Activated CD4-positive, CD25-positive, alpha-beta regulatory T cell treated with anti-CD3 and anti-CD28 coated beads, Interleukin-2, amount 50 U/mL, for 24 hours (primary cell): ENCODE measurements around the gene PLEKHM2.

Experiments used
- ATAC-seq, 2 donors: fragments of 150-1000 bp; cut with Tn5 transposase; one replicate each; pipeline ENCODE4 v1.10.0; 2021; ENCODE audit warnings: mild to moderate bottlenecking in 1 of 2, moderate library complexity in 1 of 2

The PLEKHM2 gene

DNA sequence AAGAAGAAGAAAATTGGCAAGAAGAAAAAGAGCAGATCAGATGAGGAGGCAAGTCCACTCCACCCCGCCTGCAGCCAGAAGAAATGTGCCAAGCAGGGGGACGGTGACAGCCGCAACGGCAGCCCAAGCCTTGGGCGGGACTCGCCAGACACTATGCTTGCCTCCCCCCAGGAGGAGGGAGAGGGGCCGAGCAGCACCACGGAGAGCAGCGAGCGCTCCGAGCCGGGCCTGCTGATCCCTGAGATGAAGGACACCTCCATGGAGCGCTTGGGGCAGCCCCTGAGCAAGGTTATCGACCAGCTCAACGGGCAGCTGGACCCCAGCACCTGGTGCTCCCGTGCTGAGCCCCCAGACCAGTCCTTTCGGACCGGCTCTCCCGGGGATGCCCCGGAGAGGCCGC is 42.9 kb downstream of the PLEKHM2 start:
- ATAC-seq = no peak

DNA sequence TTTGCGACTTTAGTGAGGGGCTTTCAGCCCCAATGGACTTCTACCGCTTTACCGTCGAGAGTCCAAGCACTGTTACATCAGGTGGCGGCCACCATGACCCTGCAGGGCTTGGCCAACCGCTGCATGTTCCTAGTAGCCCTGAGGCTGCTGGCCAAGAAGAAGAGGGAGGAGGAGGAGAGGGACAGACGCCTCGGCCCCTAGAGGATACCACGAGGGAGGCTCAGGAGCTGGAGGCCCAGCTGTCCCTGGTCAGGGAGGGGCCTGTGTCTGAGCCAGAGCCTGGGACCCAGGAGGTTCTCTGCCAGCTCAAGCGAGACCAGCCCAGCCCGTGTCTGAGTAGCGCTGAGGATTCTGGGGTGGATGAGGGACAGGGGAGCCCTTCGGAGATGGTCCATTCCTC is 43.3 kb downstream of the PLEKHM2 start:
- no peak for ATAC-seq

DNA sequence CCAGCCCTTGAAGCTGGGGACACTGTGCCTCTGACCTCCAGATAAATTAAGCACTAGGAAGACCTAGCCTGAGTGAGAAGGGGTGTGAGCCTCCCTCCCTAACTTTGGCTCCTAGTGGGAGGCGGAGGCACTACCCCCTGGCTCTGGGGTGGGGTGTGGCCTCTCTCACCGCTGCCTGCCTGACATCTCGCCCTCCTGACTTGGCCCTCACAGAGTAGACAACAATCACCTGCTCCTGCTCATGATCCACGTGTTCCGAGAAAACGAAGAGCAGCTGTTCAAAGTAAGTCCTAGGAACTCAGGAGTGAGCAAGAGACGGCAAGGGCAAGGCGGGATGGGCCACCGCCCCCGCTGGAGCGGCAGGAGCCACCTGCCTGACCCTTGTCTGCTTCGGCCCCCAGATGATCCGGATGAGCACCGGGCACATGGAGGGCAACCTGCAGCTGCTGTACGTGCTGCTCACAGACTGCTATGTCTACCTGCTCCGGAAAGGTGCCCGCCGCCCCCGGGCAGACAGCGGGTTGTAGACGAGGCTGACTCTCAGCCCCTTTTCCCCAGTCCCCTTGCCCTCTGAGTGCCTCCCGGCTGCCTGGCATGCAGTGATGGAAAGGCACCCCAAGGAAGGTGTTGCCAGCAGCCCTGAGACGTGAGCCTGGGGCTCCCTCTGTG is 43.9 kb downstream of the PLEKHM2 start:
- ATAC-seq = no peak

DNA sequence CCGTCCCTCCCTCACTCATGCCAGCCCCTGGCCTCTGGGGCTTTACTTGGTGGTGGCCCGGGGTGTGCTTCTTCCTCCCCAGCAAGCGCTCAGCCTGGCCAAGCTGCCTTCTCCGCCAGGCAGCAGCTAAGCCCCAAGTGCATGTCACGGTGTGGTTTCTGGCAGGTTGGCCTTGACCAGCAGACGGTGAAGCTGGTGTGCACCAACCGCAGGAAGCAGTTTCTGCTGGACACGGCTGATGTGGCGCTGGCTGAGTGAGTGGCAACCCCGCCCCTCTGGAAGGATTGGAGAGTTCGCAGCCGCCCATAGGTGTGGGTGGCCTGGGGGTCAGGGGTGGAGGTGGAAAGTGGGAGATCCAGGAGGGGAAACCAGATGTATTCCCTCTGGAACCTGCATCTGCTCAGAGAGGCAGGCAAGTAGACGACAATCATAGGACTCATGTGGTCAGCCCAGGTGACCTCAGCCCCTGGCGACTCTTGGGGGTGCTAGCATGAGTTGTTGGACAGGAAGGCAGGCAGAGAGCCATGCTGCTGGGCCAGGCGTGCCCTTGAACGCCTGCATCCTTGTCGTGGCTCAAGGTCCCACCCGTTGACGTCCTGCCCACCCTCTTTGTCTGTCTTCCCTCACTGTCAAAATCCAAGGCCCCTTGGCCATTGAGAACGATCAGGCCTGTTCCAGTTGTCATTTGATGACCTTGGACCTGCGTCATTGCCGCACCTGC is 45.0 kb downstream of the PLEKHM2 start:
- ATAC-seq = no peak

DNA sequence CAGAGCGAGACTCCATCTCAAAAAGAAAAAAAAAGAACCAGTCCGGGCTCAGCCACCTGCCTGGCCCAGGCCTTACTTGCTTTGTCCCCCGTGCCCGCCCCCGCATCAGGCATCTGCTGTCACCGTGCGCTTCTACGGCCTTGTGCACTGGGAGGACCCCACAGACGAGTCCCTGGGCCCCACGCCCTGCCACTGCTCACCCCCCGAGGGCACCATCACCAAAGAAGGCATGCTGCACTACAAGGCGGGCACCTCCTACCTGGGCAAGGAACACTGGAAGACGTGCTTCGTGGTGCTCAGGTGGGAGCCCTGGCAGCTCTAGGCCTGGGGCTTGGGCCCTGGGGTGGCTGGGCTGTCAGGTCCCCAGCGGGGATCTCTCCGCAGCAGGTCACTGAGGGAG is 46.3 kb downstream of the PLEKHM2 start:
- ATAC-seq = no peak

DNA sequence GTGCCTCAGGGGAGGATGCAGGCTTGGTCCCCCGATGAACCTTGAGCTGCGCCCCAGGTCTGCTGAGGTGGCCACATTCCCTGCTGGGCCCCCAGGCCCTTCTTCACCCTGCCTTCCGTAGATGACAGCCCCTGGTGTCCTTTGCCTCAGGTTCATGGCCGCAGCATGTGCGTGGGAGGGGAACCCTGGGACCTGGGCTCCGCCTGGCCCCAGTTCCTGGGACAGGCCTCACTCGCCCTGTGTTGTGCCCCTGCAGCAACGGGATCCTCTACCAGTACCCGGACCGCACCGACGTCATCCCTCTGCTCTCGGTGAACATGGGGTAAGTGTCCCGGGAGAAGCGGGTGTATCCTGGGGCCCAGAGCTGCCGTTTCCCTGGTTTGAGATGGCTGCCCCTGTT is 46.8 kb downstream of the PLEKHM2 start:
- no peak for ATAC-seq

DNA sequence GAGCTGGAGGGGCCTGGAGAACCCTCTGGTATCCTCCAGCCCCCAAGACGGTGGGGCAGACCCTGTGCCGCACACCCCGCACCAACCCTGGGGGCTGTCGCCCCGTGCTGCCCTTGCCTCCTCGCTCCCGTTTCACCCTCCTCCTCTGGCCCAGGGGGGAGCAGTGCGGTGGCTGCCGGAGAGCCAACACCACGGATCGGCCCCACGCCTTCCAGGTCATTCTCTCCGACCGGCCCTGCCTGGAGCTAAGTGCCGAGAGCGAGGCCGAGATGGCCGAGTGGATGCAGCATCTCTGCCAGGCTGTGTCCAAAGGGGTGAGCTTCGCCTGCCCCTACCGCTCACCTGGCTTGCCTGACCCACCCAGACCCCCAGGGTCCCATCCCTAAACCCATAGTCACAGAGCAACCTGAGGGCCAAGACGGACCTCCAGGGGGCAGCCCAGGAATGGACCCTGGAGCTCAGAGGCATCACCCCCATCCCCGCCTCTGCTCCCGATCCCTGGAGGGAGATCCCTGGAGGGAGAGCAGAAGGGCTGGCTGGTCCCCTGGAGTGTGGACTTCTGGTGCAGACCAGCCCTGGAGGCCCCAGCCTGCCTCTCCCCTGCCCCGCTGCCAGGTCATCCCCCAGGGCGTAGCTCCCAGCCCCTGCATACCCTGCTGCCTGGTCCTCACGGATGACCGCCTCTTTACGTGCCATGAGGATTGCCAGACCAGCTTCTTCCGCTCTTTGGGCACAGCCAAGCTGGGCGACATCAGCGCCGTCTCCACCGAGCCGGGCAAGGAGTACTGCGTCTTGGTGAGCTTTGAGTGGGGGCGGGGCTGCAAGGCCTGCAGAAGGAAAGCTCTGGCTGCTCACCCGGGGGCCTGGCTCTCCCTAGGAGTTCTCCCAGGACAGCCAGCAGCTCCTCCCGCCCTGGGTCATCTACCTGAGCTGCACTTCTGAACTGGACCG is 47.9 kb downstream of the PLEKHM2 start:
- ATAC-seq = no peak

DNA sequence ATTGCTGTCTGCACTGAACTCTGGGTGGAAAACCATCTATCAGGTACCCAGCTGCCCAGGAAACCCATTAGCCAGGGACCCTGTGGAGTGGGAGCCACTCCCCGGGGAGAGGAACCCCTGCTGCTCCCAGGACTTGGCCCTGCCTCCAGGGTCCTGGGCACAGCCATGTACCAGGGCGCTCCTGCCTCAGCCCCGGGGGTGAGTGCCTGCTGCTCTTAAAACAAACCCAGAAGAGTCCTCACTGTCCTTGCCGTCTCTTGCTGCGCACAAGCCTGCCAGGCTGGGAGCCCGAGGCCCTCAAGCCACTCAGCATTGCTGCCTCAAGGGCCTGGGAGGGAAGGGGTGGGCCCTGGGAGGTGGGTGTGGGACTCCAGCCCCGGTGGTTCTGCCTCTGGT is 48.6 kb downstream of the PLEKHM2 start:
- ATAC-seq = no peak

DNA sequence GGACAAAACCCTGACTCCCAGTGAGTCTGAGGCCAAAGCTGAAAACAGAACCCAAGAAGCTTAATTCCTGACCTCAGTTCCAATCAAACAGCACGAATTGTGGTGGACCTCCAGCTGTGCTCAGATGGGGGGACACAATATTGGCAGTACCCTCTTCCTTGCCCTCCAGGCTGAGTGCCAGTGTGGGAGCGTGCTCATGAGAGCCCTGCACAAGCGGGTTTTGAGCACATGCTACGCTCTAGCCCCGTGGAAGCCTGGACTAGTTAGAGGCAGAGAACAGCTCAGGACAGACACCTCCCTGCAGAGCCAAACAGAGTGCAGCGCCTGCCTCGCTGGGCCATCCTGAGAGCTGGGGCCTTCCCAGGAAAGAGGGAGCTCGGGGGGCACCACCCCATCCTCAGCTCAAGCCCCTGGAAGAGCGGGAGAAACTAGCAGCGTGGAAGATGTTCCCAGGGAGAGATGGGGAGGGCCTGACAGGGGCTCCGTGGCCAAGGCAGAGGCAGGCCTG is 49.2 kb downstream of the PLEKHM2 start:
- ATAC-seq = no peak

DNA sequence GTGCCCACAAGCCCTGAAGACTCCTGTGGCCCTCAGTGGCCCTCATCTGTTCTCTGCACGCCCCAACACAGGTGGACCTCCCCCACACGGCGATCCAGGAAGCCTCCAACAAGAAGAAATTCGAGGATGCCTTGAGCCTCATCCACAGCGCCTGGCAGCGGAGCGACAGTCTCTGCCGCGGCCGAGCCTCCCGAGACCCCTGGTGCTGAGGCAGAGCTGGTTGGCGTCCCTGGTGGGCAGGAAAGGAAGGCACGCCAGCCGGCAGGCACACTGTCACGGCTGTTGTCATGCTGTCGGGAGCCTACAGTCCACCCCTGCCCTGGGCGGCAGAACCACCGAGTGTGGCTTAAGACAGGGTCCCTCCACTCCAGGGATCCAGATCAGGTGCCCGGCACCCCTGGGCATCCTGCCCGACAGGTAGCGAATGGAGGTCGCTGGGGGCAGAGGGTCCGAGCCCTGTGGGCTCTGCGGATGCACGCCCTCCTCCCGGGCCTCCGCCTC is 49.7 kb downstream of the PLEKHM2 start:
- no peak for ATAC-seq

DNA sequence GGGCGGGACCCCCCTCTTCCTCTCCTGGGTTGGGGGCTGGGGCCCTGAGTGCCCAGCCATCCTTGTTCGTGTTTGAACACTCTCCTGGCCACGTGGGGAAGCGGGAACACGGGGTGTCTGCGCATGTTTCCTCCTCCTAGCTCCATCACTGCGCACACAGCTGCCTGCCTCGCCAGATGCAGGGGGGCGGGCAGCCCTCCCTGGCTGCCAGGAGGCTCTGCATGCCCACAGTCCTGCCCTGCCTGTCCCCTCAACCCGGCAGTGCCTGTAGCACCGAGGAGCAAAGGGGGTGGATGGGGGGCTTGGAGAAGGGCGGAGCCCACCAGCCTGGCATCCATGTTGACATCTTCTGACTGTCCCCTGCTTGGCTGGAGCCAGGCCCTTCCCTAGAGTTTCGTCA is 50.2 kb downstream of the PLEKHM2 start:
- ATAC-seq = no peak

DNA sequence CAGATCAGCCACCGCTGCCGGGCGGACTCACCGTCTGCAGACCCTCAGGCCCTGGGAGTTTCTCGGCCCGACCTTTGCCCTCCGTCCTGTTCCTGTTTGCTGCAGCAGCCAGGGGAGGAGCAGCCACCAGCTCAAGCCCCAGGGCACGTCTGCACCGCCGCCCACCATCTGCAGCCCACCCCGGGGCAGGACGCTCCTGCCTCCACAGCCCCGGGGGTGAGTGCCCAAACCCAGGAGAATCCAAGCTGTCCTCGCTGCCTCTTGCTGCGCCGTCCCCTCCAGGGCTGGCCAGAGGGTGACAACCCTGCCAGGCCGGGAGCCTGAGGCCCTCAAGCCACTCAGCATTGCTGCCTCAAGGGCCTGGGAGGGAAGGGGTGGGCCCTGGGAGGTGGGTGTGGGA is 50.8 kb downstream of the PLEKHM2 start:
- no peak for ATAC-seq

DNA sequence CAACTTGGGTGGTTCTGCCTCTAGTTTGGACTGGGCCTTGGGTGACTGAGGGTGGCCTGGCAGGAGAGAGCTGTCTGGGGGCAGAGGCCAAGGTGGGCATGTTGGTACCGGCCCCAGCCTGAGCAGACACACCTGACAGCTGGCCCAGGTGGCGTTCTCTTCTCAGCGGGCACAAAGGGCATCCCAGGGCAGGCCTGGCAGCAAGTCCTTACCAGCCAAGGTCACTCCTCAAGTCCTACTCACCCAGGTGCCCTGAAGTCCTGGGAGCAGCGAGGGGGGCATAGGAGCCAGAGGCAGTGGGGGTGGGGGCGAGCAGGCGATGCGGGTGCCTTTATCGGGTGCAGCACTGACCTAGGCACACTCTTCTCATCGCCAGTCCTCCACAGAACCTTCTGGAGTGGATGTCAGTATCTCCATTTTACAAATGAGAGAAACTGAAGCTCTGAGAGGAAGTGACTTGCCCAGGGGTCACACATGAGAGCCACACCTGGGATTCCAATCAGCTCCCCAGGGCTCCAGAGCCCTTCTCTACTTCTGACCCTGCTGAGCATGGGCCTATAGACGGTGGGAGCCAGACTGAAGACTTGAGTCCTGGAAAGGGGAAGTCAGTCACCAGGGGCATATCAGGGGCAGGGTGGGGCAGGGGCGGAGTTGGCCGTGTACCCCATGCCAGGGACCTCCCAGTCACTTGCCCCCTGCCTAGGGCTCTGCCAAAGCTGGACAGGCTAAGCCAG is 51.4 kb downstream of the PLEKHM2 start:
- no peak for ATAC-seq

DNA sequence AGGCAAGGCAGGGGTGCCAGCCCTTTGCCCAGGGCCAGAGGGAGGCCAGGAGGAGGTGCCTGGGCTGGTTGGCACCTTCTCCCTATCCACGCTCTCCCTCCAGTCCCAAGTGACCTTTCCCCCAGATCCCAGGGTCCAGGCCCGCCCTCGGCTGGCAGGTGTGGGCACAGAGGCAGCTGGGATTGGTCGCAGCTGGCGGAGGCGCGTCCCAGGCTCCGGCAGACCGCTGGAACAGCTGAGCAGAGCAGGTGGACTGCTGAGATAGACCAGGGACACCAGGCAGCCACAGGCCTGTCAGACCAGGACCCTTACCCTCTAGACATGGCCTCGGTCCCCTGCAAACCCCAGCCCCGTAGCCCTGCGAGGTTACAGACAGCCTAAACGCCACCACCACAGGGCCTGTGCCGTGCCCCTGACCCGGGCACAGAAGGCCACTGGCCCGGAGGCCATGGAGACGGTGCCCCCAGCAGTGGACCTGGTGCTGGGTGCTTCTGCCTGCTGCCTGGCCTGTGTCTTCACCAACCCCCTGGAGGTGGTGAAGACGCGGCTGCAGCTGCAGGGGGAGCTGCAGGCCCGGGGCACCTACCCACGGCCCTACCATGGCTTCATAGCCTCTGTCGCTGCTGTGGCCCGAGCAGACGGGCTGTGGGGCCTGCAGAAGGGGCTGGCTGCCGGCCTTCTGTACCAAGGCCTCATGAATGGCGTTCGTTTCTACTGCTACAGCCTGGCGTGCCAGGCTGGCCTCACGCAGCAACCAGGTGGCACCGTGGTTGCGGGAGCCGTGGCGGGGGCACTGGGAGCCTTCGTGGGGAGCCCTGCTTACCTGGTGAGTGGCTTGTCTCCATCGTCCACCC is 52.1 kb downstream of the PLEKHM2 start, which contains the start of gene SLC25A34:
SLC25A34 (plus strand) TSS at position 221 of the 854 bp plus-strand sequence; CDS start at position 449, 228 bp downstream.
- ATAC-seq = peak in 1 of 2 donors; percentile 5

DNA sequence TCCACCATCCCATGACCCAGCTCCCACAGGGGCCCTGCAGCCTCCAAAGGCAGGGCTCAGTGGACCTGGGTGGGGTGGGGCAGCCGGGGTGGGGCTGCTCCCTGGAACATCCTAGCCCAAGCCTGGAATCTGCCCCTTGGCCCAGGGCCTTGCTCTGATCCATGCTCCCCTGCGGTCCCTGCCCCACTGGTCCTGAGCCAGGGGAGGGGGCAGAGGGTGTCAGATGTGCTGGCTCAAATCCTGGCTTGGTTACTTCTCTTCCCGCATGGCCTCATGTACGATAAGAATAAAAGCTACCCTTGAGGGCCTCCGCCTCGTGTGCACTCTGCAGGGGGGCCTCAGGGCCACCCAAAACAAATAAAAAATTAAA is 52.8 kb downstream of the PLEKHM2 start:
- no peak for ATAC-seq

DNA sequence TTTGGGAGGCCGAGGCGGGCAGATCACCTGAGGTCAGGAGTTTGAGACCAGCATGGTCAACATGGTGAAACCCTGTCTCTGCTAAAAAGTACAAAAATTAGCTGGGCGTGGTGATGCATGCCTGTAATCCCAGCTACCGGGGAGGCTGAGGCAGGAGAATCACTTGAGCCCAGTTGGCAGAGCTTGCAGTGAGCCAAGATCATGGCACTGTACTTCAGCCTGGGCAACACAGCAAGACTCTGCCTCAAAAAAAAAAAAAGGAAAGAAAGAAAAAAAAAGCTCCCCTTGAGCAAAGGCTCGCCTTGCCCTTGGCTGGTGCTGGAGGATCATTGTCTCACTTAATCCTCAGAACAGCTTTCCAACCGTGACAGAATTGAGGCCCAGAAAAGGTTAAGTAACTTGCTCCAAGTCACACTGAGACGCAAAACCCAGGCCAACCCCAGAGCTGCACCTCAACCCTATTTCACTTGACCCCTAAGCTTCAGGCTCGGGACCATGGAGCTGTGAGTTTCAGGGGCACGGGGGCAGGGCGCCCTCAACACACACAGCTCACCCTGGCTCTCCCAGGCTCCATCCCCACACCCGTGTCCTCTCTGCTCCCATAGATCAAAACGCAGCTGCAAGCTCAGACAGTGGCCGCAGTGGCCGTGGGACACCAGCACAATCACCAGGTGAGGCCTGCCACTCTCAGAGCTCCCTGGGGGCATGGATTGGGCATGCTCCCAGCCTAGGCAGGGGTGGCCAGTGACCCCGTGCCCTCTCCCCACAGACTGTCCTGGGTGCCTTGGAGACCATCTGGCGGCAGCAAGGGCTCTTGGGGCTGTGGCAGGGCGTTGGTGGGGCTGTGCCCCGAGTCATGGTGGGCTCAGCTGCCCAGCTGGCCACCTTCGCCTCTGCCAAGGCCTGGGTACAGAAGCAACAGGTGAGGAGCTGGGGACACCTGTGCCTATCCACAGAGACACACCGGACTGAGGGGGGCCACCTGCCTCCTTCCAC is 53.5 kb downstream of the PLEKHM2 start:
- ATAC-seq = no peak

DNA sequence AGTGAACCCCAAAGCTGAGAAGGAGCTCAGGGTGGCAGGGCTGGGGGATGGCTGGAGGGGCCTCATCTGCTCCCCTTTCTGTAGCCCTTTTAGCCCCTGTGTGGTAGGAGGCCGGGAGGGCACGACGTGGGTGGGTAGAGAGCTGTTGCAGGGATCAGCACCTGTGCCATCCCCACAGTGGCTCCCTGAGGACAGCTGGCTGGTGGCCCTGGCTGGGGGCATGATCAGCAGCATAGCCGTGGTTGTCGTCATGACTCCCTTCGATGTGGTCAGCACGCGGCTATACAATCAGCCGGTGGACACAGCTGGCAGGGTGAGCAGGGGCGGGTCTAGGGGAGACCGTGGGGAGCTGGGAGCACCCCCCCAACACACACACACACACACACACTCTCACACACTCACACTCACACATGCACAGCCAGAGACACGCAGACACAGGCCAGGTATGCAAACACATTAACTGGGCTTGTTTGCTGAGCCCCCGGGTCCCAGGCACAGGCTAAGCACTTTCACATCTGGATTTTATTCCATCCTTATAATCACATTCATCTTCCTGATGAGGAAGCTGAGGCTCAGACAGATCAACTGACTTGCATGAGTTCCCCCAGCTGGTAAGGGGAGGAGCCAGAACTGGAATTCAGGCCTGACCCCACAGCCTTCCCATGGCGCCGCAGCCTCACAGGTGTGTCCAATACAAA is 54.4 kb downstream of the PLEKHM2 start:
- ATAC-seq = no peak

DNA sequence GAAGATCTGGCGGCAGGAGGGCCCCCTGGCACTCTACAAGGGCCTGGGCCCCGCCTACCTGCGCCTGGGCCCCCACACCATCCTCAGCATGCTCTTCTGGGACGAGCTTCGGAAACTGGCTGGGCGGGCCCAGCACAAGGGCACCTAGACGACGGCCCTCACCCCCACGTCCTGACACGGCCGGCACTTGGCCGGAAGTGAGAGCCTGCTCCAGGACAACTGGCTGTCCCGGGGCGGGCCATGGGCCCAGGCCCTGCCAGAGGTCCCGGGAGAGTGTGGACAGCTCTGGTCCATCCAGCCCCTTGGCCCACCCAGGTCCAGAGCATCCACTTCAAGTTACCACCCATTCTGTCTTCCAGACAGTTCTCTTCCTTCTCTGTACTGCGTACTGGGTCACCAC is 55.1 kb downstream of the PLEKHM2 start:
- no peak for ATAC-seq

DNA sequence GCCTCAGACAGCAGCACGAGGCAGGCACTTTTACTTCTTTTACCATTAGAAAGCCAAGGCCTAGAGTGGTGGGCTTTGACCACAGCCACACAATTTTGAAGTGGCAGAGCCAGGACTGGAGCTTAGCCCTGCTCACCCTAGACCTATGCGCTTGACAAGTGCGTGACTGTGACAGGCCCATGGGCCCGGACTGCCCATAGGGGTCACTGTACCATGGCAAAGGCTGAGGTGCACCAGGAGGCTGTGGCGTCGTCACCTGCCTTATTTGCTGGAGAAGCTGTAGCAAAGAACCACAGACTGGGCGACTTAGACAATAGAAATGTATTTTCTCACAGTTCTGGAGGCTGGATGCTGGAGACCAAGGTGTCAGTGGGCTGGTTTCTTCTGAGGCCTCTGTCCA is 55.6 kb downstream of the PLEKHM2 start:
- no peak for ATAC-seq
